HG03469 (cell line): ENCODE measurements around the gene OPCML.

Source experiments
- ATAC-seq: cut with Tn5 transposase; IDR thresholded peaks from one replicate; pipeline ENCODE4 v1.9.1; 2021; ENCODE audit warnings: mild to moderate bottlenecking, moderate library complexity, moderate number of reproducible peaks; ENCODE audit not compliant: unreplicated experiment

Gene OPCML

DNA sequence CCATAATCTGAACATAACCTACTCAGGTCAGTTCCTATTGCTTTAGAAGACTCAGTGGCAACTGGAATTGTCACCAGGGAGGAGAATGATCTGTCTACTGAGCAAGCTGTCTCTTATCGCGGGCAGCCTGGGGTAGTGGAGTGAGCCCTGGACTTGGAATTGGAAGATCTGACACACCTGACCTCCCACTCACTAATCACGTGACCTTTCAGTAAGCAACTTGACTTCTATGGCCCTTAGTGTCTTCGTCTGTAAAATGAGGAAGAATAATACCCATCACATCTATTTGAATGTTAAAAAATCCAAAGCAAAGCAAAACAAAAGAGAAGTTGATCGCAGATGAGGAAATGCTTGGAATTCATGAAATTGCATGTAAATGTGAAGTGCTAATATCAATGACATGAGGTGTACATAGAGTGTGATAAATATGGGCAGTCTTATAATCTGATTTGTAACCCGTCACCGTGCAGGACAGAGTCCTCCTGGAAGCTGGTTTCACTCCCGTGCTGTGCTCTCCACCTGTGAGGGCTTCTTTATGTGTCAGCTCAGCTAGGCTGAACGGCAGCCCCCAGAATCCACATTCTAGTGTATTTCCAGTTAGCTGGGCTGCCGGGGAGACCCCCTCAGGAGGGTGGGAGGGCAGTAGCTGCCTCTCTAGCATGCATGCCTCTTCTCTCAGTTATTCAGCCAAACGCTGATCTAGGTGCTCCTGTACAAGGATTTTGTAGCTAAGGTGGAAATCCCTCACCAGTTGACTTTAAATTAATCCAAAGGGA, 482.9 kb downstream of the OPCML start:
- ATAC-seq = no peak

DNA sequence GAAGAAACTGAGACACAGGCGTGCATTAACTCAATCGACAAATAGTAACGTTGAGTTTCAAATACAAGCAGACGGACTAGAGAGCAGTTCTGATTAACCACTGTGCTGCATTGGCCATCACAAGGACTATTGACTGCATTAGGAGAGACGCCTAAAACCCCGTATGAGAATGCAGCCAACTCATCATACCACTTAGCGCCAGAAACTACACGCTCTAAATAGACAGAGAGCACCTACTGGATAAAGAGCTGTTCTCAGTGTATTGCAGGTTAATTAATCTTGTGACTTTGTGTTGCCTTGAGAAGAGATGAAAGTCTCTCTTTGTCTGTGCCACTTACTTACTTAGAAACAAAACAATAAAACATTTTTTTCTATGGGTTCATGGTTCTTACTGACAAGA, 484.0 kb downstream of the OPCML start:
- ATAC-seq = no peak

DNA sequence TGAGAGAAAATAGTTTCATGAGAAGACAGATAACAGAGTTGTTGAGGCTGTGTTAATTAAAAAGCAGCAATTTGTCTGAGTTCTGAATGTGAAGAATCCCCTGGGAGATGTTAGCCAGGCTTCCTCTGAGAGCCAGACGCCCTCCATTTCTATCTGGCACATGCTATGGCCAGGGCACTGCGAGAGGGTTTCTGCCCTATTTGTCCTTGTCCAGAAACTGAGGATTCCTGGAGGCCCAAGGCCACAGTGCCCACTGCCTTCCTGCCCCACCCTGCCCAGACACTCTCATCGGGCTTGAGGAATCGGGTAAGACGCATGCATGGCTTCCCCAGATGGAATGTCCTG, 484.6 kb downstream of the OPCML start:
- no peak for ATAC-seq

DNA sequence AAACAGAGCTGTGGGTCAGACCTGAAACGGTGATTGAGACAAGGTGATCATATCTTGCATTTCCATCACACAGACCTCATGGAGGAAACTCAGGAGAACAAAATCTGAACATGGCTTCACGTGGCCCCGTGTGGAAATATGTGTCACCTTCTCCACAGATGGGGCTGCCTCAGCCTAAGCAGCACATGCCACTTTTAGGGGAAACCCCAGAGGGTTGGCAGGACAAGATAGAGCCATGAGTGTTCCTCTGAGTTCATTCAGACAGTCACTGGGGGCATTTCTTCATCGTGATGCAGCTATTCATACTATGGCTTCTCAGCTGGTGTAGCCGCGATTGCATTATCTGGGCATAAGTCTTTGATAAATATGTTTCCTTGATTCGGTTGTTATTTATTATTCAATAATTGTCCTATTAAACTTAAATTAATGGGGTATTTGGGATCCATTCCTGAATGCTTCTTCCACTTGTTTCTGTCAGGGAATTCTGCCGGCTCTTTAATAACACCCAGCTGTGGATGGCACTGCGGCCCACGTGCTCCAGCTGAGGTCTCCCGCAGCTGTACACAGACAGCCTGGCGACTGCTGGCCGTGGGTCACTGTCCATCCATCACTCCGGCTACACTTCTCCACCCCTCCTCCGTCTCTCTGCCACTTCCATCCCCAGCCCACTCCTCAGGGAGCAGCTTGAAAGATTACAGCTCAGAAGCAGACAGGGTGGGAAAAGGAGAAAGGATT, 485.1 kb downstream of the OPCML start:
- ATAC-seq = no peak

DNA sequence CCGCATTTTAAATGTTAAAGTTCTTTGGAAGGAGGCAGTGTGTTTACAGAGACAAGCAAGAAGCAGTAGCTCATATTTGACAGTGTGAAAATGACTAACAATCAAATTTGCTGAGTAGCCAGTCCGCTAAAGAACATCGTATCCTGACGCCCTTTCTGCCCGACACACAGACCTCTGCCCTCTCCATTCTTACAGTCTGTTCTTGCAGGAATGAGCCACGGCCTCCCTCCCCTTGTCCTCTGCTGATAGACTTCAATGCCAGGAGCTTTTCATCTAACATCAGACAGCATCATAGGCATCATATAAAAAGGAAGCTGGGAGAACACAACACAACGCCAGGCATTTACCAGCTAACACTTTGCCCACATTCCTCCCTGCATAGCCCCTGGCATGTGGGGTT, 486.0 kb downstream of the OPCML start:
- ATAC-seq = no peak

DNA sequence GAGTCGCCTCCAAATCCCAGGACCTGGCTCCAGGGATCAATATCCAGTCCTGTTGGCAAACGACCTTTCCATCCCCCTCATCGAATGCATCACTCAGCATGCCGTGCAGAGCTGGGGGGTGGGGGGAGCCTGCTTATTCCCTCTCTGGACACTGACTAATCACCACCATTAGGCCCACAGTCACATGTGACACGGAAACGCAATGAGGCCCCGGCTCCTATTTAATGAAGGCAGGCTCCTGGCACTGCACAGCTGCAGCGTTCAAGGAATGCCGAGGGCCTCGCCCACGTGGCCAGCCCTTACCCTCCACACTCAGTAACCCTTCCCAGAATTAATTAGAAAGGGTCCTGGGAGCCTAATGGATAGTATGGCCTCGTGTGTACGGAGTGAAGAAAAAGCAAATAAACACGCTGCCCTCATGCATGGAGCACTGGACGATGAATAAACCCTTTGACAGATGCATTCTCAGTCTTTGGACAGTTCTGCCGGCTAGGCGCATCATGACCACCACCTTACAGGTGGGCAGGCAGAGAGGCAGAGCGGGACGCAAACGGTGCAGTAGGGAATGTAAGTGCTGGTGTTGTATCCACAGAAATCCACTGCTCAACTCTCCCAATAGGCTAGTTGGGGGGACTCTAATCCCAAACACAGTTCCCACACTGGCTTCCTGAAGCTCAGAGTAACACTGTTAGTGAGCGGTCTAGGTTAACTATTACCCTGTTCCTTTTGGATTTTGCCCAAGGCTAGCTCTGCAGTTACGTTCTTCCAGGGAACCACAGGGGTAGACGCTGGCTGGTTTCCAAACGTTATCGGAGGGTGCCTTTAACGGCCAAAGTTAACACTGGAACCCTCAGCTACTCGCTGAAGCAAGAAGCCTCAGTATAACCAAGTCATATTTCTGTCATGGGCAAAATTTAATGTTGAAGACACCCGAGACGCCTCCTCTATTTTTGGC, 490.1 kb downstream of the OPCML start:
- no peak for ATAC-seq

DNA sequence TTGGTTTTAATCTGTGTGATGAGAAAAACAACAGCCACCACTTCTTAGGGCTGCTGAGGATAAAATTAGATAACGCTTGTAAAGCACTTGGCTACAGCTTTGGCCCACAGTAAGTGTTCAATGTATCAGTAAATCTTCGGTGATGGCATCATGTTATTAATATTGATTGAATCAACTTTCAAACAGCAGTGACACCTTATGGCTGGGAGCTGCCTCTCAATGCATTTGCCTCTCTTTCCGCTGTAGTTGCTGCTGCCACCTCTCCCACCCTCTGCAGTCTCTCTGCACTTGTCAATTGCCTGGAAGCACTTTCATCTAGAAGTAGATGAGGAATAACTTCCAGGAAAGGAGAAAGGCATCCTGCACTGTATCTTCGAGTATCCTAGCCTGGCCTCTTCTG, 491.1 kb downstream of the OPCML start:
- ATAC-seq = no peak

DNA sequence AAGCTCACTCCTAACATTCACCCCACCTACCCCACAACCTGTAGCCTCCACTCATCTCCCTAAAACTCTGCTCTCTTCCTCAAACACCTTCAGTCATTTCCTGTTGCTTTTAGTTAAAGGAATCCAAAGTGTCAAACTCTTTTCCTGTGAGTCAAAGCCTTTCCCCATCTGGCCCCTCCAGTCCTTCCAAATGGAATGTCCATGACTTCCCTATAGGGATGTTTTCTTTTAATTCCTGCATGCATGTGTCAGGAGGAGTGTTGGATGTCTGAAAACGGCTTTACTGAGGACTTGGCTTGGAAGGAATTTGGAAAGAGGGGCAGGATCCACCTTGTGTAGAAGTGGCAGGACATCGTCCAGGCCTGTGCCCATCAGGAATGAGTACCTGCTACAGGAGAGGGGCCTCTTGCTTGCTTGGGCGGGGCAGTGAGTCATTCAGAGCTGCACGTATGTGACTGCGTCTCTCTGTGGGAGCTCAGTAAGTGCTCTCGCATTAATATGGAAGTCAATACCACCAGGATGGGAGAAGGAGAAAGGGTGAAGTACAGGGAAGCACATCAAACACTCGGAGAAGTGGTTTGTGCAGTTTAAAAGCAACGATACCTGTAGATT, 491.9 kb downstream of the OPCML start:
- ATAC-seq = no peak

DNA sequence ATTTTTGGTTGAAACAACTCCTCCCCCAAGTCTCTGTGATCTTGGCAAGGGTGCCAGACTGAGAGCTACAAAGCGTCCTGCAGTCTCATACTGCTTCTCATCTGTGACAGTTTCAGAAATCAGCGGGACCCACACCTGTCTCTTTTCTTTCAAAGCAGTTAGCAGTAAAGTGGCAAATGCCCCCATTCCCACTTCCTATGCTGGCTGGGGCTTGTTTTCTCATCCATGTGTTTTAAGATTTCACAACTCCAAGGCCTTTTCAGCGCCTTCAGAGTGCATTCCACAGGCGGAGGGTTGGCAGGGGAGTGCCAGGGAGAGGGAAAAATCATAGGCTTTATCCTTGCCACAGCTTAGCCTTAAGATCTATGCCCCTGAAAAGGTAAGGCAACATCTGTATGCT, 493.5 kb downstream of the OPCML start:
- ATAC-seq = no peak

DNA sequence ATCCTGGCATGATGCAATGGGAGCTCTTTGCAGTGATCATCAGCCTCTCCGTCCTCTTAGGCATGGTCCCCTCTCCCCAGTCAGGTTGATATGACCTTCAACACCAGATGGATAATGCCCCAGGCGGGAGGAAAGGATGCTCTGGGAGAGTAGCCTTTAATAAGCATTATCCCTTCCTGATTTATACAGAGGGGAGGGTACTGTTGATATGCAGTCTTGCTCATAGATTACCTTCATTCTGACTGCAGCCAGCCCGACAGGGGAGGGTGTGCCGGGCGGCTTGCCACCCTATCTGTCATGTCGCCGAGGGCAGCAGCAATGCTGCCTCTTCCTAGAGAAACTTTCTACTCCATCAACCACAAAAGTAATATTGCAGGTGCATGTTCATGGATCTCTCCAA, 497.4 kb downstream of the OPCML start:
- no peak for ATAC-seq

DNA sequence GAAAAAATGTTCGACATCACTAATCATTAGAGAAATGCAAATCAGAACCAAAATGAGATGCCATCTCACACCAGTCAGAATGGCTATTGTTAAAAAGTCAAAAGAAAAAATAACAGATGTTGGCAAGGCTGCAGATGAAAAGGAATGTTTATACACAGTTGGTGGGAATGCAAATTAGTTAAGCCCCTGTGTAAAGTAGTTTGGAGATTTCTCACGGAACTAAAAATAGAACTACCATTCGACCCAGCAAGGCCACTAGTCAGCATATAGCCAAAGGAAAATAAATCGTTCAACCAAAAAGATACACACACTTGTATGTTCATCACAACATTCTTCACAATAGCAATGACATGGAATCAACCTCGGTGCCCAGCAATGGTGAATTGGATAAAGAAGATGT, 503.2 kb downstream of the OPCML start:
- ATAC-seq = no peak

DNA sequence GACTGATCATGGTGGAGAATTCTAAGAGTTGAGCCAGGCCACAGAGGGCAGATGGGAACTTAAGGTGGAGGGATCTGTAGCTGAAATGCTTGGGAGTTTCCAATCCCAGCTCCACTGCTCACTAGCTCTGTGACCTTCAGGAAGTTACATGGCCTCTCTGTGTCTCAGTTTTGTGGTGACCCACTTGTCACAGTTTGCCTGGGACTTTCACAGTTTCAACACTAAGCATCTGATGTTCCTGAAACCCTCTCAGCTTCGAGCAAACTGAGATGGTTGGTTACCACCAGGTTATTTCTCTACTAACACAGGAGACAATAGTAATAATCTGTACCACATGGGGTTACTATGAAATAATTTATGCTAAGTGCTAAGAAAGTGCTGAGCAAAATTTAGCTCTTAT, 505.3 kb downstream of the OPCML start:
- ATAC-seq = no peak

DNA sequence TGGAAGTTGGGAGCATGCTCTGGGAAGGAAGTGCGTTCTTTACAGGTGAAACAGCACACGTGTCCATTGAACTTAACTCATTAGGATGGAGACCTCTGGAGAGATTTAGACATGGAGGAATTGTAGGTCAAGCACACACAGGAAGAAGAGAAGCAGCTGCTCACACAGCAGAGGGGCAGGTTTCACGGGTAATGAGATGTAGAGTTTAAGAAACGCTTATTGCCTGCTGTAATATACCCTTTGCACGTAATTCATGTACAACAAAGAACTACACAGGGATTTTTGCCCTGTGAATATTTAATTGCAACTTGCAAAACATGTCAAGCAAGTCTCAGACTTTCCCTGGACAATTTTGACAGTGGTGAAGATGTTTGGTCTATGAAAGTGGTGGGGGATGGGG, 508.0 kb downstream of the OPCML start:
- ATAC-seq = no peak

DNA sequence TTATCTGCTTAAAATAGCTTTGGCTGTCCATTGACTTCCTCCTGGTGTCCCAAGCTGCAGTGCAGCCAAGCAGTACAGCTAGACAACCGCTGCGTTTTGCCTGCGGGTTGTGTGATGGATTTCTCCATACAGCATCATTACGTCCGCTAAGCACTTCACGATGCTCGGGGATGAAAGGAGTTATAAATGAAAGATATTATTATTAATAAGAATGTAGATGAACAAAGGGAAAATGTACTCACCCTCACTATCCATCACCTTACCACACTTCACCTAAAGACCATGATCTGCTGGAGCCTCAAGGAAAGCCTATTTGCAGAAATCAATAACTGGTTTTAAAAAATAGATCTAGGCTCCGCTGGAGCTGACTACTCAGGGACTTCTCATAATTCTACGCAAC, 509.1 kb downstream of the OPCML start:
- ATAC-seq = no peak

DNA sequence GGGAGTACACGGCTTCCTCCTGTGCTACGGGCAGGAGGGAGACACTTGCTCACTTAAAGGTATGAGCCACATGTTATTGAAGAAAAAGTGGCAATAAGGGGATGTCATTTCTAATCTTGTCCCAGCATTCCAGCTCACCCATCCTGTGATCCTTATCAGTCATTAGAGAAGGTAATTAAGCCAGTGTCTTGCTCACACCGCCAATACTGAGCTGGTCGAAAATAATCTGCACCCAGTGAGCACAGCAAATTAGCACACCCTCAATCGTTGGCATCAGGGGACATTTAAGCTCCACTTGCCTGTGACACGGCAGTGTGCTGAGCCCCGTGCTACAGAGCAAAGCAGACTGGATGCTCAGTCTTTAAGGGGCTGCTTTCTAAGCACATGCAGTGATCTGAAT, 510.7 kb downstream of the OPCML start:
- no peak for ATAC-seq

DNA sequence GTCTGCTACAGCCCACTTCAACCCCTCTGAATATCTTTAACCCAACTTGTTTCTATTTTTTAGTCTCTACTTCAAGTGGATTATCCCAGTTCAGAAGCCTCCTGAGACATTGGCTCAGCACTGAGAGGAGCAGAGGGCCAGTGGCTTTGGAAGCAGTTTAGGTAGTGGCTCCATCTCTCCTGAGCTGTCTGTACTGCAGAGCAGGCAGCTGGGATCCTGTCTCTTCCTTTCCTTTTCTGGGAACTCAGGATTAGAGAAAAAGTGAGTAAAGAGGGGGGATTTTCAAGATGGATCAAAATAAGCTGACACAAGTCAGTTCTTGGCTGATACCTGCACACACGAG, 512.0 kb downstream of the OPCML start:
- ATAC-seq = no peak

DNA sequence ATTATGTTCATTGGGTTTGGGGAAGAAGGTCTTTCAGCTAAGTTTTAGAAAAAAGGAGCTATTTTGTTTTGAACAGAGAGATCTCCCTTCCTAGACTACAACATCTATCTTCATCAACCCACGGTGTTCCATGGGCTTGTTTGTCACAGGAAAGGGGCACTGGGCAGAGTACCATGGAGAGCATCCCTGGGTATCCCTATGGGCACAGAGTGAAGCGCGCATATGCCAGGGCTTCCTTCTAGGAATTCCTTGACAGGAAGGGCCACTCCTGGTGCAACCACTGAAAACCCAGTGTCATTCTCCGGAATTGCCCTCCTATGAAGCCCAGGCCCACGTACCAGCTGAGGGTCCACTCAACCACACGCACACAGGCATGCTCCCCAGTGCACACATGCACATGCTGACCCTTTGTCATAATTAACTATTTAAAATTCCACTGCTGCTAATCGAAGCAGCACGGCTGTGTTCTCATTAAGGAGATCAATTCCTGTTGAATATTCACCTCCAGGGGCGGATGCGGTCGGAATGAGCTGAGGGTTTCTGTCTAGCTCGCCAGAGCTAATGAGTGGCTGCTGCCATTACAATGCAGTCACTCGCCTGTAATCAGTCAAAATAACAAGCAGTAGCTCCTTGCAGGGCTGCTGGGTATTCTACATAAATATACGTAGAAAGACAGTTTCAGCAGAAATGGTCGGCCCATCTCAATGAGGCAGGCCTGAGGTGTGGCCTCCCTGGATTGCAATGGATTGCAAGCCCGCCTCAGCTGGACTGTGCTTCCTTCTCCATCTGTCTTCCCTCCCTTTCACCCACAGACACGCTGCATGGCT, 512.5 kb downstream of the OPCML start:
- no peak for ATAC-seq

DNA sequence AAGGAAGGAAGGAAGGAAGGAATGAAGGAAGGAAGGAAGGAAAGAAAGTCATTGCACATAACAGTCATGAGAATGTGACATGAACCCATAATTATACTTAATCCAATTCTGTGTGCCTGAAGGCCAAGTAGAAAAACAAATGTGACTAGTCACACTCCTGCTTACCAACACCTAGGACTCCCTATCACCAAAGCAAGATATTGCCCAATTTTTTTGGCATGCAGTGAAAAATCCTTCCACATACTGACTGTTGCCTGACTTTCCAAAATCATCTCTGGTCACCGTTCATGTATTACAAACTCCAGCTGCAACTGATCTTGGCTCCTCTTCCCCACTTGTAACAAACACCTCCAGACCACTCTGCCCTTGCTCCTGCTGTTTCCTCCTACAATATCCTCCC, 516.8 kb downstream of the OPCML start:
- no peak for ATAC-seq

DNA sequence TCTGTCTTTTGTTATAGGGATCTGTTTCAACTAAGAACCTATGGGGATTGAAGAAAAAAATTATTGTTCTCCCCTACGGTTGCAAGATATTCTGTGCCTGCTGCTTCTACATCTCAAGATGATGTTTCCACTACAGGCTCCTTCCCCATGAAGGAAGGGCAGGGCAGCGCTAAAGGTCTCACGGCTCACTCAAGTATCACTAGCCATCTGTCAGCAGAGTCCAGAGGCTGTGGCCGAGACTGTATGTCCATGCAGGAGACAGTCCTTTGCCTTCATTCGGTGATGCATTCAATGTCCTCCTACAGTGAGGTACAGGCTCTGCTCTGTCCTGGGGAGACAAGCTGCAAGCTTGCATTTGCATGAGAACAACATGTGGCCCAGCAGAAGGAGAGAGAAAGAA, 518.0 kb downstream of the OPCML start:
- ATAC-seq = no peak

DNA sequence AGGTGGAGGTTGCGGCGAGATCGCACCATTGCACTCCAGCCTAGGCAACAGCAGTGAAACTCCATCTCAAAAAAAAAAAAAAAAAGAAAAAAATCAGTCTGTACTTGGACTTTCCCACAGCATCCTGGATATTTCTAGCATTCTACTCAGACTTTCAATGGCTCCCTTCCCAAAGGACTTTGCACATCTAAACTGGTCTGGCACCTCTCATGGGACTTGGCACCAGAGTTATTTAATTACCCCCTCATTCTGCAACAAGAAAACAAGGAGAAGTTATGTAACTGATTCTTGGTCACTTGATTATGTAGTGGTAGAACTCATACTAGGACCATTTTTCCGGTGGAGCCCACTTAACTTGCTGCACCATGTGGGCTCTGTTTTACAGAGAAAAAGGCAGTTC, 519.5 kb downstream of the OPCML start:
- no peak for ATAC-seq
